Measurements from ENCODE around the gene DDIT4. TPM values are rescaled to one million over a fixed set of nuclear protein-coding genes. Genes with fewer than 3 reads are reported as not detected.
A peak's percentile ranks its signal among the peaks of the same experiment; 100 is the strongest.

DDIT4 gene
- total and polyA plus RNA-seq, 2 of the 4 experiments (the other 2 are of a cell fraction), result 59.6 to 108 TPM

- H3K23ac ChIP-seq (ENCODE audit: low read depth, low read length), result no peak overlapping the region
- H3K27ac ChIP-seq (ENCODE audit: insufficient read depth, low read length), result no peak overlapping the region
- H3K9ac ChIP-seq (ENCODE audit: low read depth, low read length), result no peak overlapping the region
- DNase-seq, result no peak
- H3K56ac ChIP-seq (ENCODE audit: extremely low read depth, insufficient read depth, low read length), result no peak overlapping the region
- no peak overlapping the region for H3K18ac ChIP-seq (ENCODE audit: low read depth, low read length)
- H4K5ac ChIP-seq (ENCODE audit: low read depth, low read length), result no peak overlapping the region
- no peak overlapping the region for H2BK20ac ChIP-seq (ENCODE audit: low read depth, low read length)
- H3K4me1 ChIP-seq (ENCODE audit: control insufficient read depth, insufficient read depth, low read length), result peaks cover 6% of the 10 kb centered on the region
- no peak overlapping the region for H2BK5ac ChIP-seq (ENCODE audit: low read depth, low read length, poor library complexity, severe bottlenecking)
- peak overlapping the region; percentile 59; the same call in 1 of the 3 replicates for H2BK15ac ChIP-seq (ENCODE audit: low read depth, low read length)
- no peak overlapping the region for H3K14ac ChIP-seq (replicated peaks; ENCODE audit: low read depth, low read length)
- no peak for ATAC-seq (ENCODE audit: low read depth)
- in situ Hi-C loops (cut with MboI; ENCODE audit: low sequenced_read_pairs) (no loop called here), dilution Hi-C loops (cut with HindIII; ENCODE audit: low sequenced_read_pairs, unreplicated experiment) (no loop called here), intact Hi-C loops (cut with micrococcal nuclease) (no loop called here)
- no peak for TF ChIP-seq POLR2A (IDR thresholded peaks at IDR 0.05; ENCODE audit: low read depth, low read length)
- TF ChIP-seq RCOR1 (IDR thresholded peaks at IDR 0.05; ENCODE audit: insufficient replicate concordance, low read length), result no peak
- TF ChIP-seq MAZ (IDR thresholded peaks at IDR 0.05; ENCODE audit: borderline replicate concordance, low read depth, low read length), result no peak
- no peak for TF ChIP-seq MAFK (IDR thresholded peaks at IDR 0.05; ENCODE audit: low read depth, low read length)
- no peak for TF ChIP-seq USF2 (IDR thresholded peaks at IDR 0.05; ENCODE audit: low read depth, low read length)
- no peak for TF ChIP-seq CEBPB (IDR thresholded peaks at IDR 0.05; ENCODE audit: low read depth, low read length)
- no peak for TF ChIP-seq MXI1 (IDR thresholded peaks at IDR 0.05; ENCODE audit: borderline replicate concordance, low read depth, low read length)
- TF ChIP-seq SMC3 (IDR thresholded peaks at IDR 0.05; ENCODE audit: low read depth, low read length), result no peak
- no peak for TF ChIP-seq ELK1 (IDR thresholded peaks at IDR 0.05; ENCODE audit: borderline replicate concordance, low read depth, low read length)
- TF ChIP-seq BHLHE40 (IDR thresholded peaks at IDR 0.05; ENCODE audit: low read depth, low read length), result no peak
- no peak for TF ChIP-seq RAD21 (IDR thresholded peaks at IDR 0.05; ENCODE audit: low read length)
- no peak for TF ChIP-seq CHD1 (IDR thresholded peaks at IDR 0.05; ENCODE audit: low read depth, low read length)
- H2AK9ac ChIP-seq (replicated peaks; ENCODE audit: low read depth, low read length, poor library complexity), result peak overlapping the region; percentile 91
- no peak overlapping the region for H3K4me2 ChIP-seq (ENCODE audit: low read depth, low read length)
- no peaks in the 10 kb centered on the region for H3K36me3 ChIP-seq (ENCODE audit: control insufficient read depth, insufficient read depth, low read length)
- no peak overlapping the region for H4K8ac ChIP-seq (ENCODE audit: low read depth in 2 of 2, low read length in 2 of 2)
- H4K20me1 ChIP-seq (ENCODE audit: insufficient read depth, low read length), result no peaks in the 10 kb centered on the region
- no TSS peak for BruUV-seq (replicated peaks)
- no peak overlapping the region for H3K4ac ChIP-seq (ENCODE audit: low read depth, low read length)
- H3K4me3 ChIP-seq (ENCODE audit: insufficient read depth, low read depth, low read length), result no peak overlapping the region
- H3K79me1 ChIP-seq (ENCODE audit: low read depth in 1 of 2, low read length in 2 of 2), result no peaks in the 10 kb centered on the region
- H2BK120ac ChIP-seq (ENCODE audit: low read depth, low read length), result peak overlapping the region; percentile 19; the same call in 1 of the 2 replicates
- ChIA-PET POLR2A (ENCODE audit: unreplicated experiment) (no interaction called here), CTCF (interaction anchor here (0.9 kb wide), 1 partner anchor 177 kb away, joined by 3 read pairs; no protein-coding TSS in a partner anchor)
- peak overlapping the region; percentile 59; the same call in 1 of the 2 replicates for H2AK5ac ChIP-seq (ENCODE audit: low read depth, low read length)
- no CpG with 5 or more reads among the region's 8 CpGs for WGBS, 2 experiments (ENCODE audit: extremely low coverage in 2 of 2, insufficient read length in 1 of 2)
- H3K27me3 ChIP-seq (ENCODE audit: control insufficient read depth, insufficient read depth, low read length), result no peaks in the 10 kb centered on the region; the same call in 1 of the 2 replicates
- H4K91ac ChIP-seq (ENCODE audit: insufficient read depth, low read depth, low read length), result no peak overlapping the region
- no peaks in the 10 kb centered on the region for H3K9me3 ChIP-seq (ENCODE audit: control insufficient read depth, insufficient read depth, low read length)
- H3K9me1 ChIP-seq (ENCODE audit: insufficient read depth, low read length), result peaks cover 10% of the 10 kb centered on the region
- H2AFZ ChIP-seq (replicated peaks; ENCODE audit: low read length, poor library complexity), result peak overlapping the region; percentile 49
These were observed 29.9 kb downstream of the DDIT4 start for GRCh38 chr10:72303424-72304128.
